Cardiac fibroblast (primary cell): ENCODE measurements around the gene PRIM2.
"Not testable (repeated sequence)": the region's sequence is repeated elsewhere in the genome, so short reads cannot be mapped to it uniquely, and the experiment has no call there.

Experiments
- DNase-seq, 2 donors: peaks; one replicate each; pipeline versions ENCODE4 v3.0.0 to v3.0.0-alpha.2; 2010; ENCODE audit warnings: low read depth in 2 of 2
- H3K4me3 ChIP-seq, 2 donors: replicated peaks in 1 of 2; 1 replicate in 1 of 2; 2 replicates in 1 of 2; pipeline ENCODE4 v1.5.1; 2011; ENCODE audit warnings: low read depth in 2 of 2, low read length in 2 of 2, mild to moderate bottlenecking in 2 of 2, moderate library complexity in 1 of 2
- TF ChIP-seq, protein P1 (sequence below): IDR thresholded peaks from one replicate; pipeline ENCODE4 v1.5.1; 2011; ENCODE audit warnings: low read depth, mild to moderate bottlenecking, low read length, inconsistent platforms

The PRIM2 gene

DNA sequence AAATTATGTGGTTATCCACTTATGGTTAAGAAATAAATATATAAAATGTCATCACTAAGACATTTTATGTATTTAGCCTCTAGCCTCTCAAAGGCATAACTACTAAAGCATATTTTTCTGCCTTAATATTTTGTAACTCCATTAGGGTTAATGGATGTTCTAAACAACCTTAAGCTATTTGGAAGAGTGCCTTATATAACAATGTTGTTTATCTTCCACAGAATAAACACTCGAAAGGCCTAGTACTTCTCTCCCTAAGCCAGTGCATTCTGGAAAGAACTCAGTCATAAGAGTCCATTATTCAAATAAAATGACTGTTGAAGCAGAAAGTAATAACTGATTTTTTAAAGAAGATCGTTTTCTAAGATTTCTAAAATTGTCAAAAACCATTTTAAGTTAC, 15.0 kb upstream of the PRIM2 start:
- no peak overlapping the region for H3K4me3 ChIP-seq
- no peak for DNase-seq
- TF ChIP-seq, protein P1, sequence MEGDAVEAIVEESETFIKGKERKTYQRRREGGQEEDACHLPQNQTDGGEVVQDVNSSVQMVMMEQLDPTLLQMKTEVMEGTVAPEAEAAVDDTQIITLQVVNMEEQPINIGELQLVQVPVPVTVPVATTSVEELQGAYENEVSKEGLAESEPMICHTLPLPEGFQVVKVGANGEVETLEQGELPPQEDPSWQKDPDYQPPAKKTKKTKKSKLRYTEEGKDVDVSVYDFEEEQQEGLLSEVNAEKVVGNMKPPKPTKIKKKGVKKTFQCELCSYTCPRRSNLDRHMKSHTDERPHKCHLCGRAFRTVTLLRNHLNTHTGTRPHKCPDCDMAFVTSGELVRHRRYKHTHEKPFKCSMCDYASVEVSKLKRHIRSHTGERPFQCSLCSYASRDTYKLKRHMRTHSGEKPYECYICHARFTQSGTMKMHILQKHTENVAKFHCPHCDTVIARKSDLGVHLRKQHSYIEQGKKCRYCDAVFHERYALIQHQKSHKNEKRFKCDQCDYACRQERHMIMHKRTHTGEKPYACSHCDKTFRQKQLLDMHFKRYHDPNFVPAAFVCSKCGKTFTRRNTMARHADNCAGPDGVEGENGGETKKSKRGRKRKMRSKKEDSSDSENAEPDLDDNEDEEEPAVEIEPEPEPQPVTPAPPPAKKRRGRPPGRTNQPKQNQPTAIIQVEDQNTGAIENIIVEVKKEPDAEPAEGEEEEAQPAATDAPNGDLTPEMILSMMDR: no peak

DNA sequence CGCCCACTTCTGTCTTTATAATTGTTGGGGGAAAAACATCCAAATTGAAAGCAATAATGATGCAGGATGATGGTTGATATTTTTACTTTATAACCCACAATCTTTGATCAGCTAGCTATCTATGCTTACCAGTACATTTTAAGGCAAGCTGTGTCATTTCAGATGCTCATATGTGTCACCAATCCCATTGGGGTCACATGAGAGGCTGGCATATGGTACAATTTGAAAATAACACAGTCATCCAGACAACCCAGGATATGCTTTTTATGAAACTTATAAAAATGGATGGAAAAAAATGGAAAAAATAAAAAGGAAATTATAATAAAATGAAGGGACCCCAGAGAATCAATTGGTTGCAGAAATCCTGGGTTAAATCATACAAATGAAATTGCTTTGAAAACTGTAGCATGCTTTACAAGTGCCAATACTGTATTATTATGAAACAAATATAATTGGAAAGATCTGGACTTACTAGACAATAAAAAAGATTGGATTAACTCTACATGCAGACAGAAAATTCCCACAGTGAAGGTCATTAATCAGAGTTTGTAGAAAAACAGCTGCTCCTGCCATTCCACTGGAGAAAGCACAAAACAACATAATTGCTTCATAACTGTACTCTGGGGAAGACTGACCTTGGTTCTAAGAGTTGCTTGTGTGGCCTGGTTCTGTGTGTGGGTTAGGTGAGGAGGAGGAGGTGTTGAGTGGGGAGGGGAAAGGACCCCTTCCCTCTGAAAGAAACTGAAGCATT, 13.3 kb upstream of the PRIM2 start:
- TF ChIP-seq, protein P1: no peak
- no peak overlapping the region for H3K4me3 ChIP-seq

GRCh38 chr6:57305107-57305506, 12.3 kb upstream of the PRIM2 start:
- no peak overlapping the region for H3K4me3 ChIP-seq
- TF ChIP-seq, protein P1: no peak
- DNase-seq: peak in 1 of 2 donors; percentile 48

More for the DNA sequence above, 13.3 kb upstream of the PRIM2 start:
- DNase-seq: peak; percentile 36 to 48

GRCh38 chr6:57305761-57306160, 11.7 kb upstream of the PRIM2 start:
- no peak overlapping the region for H3K4me3 ChIP-seq
- DNase-seq: peak; percentile 33 to 61
- TF ChIP-seq, protein P1: no peak

- DNase-seq: no peak
- H3K4me3 ChIP-seq: no peak overlapping the region
- TF ChIP-seq, protein P1: no peak
These were observed 11.2 kb upstream of the PRIM2 start for GRCh38 chr6:57306273-57306672.

DNA sequence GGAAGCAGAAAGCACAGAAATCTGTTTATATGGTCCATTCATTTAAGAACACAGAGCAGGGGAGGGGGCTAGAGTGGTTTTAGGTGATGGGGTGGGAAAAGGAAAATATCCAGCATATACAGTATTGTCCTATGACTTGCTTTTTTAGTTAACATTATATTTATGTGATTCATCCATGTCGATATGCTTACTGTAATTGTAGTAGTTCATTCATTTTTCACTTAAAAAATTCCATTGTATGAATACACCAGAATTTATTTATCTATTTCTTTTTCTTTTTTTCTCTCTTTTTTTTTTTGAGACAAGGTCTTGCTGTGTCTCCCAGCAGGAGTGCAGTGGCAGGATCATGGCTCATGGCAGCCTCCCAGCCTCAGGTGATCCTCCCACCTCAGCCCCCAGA, 9.6 kb upstream of the PRIM2 start:
- no peak overlapping the region for H3K4me3 ChIP-seq
- TF ChIP-seq, protein P1: no peak
- DNase-seq: no peak

DNA sequence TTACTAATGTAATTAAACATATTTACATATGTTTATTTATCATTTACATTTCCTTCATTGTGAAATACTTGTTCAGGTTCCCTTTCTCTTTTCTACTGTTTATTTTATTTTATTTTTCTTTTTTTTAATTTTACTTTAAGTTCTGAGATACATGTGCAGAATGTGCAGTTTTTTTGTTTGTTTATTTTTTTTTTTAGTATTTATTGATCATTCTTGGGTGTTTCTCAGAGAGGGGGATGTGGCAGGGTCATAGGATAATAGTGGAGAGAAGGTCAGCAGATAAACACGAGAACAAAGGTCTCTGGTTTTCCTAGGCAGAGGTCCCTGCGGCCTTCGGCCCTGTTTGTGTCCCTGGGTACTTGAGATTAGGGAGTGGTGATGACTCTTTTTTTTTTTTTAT, 8.7 kb upstream of the PRIM2 start:
- not testable (repeated sequence) for DNase-seq, H3K4me3 ChIP-seq

DNA sequence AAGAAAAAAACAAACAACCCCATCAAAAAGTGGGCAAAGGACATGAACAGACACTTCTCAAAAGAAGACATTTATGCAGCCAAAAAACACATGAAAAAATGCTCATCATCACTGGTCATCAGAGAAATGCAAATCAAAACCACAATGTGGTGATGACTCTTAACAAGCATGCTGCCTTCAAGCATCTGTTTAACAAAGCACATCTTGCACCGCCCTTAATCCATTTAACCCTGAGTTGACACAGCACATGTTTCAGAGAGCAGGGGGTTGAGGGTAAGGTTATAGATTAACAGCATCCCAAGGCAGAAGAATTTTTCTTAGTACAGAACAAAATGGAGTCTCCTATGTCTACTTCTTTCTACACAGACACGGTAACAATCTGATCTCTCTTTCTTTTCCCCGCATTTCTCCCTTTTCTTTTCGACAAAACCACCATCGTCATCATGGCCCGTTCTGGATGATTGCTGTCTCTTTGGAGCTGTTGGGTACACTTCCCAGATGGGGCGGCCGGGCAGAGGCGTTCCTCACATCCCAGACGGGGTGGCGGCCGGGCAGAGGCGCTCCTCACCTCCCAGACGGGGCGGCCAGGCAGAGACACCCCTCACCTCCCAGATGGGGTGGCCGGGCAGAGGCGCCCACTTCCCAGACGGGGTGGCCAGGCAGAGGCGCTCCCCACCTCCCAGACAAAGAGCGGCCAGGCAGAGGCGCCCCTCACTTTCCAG, 7.2 kb upstream of the PRIM2 start:
- DNase-seq: peak in 1 of 2 donors; percentile 67

More for the DNA sequence above, 7.2 kb upstream of the PRIM2 start:
- not testable (repeated sequence) for H3K4me3 ChIP-seq
